ENCODE measurements around the gene PELO.

DNA sequence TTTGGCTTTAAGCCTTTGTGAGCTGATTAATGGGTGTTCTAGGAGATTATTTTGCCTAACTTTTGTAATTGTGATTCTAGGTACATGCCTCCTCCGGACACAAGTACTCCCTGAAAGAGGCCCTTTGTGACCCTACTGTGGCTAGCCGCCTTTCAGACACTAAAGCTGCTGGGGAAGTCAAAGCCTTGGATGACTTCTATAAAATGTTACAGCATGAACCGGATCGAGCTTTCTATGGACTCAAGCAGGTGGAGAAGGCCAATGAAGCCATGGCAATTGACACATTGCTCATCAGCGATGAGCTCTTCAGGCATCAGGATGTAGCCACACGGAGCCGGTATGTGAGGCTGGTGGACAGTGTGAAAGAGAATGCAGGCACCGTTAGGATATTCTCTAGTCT is 13.6 kb downstream of the PELO start:
- TF ChIP-seq POLR2A (IDR thresholded peaks at IDR 0.05) (no peak), CTCF (IDR thresholded peaks at IDR 0.05) (no peak)

Data from thyroid gland (tissue), 4 donors.